Measurements from ENCODE around the gene CLTC. TPM values are rescaled to one million over a fixed set of nuclear protein-coding genes. Genes with fewer than 3 reads are reported as not detected.
A peak's percentile ranks its signal among the peaks of the same experiment; 100 is the strongest.

Gene CLTC
- total RNA-seq, 2 experiments from 2014 or later, result 81.5 to 89.9 TPM

- no peak overlapping the region for H3K4me3 ChIP-seq (ENCODE audit: low read length)
- peaks cover 97% of the 10 kb centered on the region for H3K36me3 ChIP-seq (ENCODE audit: insufficient read depth, low read length)
- peak overlapping the region; percentile 41 for H3K27ac Mint-ChIP-seq
- no peaks in the 10 kb centered on the region for H3K27me3 Mint-ChIP-seq
- H3K4me3 Mint-ChIP-seq, result no peak overlapping the region
- TF ChIP-seq, protein P1, sequence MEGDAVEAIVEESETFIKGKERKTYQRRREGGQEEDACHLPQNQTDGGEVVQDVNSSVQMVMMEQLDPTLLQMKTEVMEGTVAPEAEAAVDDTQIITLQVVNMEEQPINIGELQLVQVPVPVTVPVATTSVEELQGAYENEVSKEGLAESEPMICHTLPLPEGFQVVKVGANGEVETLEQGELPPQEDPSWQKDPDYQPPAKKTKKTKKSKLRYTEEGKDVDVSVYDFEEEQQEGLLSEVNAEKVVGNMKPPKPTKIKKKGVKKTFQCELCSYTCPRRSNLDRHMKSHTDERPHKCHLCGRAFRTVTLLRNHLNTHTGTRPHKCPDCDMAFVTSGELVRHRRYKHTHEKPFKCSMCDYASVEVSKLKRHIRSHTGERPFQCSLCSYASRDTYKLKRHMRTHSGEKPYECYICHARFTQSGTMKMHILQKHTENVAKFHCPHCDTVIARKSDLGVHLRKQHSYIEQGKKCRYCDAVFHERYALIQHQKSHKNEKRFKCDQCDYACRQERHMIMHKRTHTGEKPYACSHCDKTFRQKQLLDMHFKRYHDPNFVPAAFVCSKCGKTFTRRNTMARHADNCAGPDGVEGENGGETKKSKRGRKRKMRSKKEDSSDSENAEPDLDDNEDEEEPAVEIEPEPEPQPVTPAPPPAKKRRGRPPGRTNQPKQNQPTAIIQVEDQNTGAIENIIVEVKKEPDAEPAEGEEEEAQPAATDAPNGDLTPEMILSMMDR (IDR thresholded peaks at IDR 0.05), result no peak
- H3K27me3 ChIP-seq (ENCODE audit: control insufficient read depth in 1 of 2, insufficient read depth in 2 of 2, low read length in 2 of 2), result no peaks in the 10 kb centered on the region
- no peak overlapping the region for H3K27ac ChIP-seq (ENCODE audit: low read depth in 1 of 2, low read length in 2 of 2)
- ATAC-seq (ENCODE audit: poor library complexity) (no peak), DNase-seq (no peak)
- ChIA-PET CTCF (interaction anchor here (1.0 kb wide), 1 partner anchor 237 kb away, joined by 3 read pairs; no protein-coding TSS in a partner anchor), POLR2A (interaction anchor here (1.7 kb wide), 1 partner anchor 57 kb away, joined by 6 read pairs; the partner anchor contains the start of gene CLTC)
- H3K36me3 Mint-ChIP-seq (ENCODE audit: low read depth), result peaks cover 90% of the 10 kb centered on the region
- intact Hi-C loops (cut with DNase I, micrococcal nuclease), result no loop called here
- no peaks in the 10 kb centered on the region for H3K9me3 ChIP-seq (ENCODE audit: control insufficient read depth in 1 of 2, insufficient read depth in 1 of 2, low read length in 2 of 2)
- no peaks in the 10 kb centered on the region for H3K4me1 ChIP-seq (ENCODE audit: insufficient read depth, low read length)
- H3K9me3 Mint-ChIP-seq, result no peaks in the 10 kb centered on the region
- no peaks in the 10 kb centered on the region for H3K4me1 Mint-ChIP-seq (ENCODE audit: low read depth)
These were observed 57.0 kb downstream of the CLTC start for GRCh38 chr17:59676716-59677115.

GRCh38 chr17:59678918-59679317 lies 59.2 kb downstream of the CLTC start:
- Histone ChIP-seq H3K27me3 (ENCODE audit: control insufficient read depth in 1 of 2, insufficient read depth in 2 of 2, low read length in 2 of 2) (no peaks in the 10 kb centered on the region), H3K27ac (ENCODE audit: low read depth in 1 of 2, low read length in 2 of 2) (no peak overlapping the region), H3K4me1 (ENCODE audit: insufficient read depth, low read length) (no peaks in the 10 kb centered on the region), H3K4me3 (ENCODE audit: low read length) (no peak overlapping the region), H3K9me3 (ENCODE audit: control insufficient read depth in 1 of 2, insufficient read depth in 1 of 2, low read length in 2 of 2) (no peaks in the 10 kb centered on the region), H3K36me3 (ENCODE audit: insufficient read depth, low read length) (peaks cover 100% of the 10 kb centered on the region)
- ChIA-PET CTCF (no interaction called here), POLR2A (interaction anchor here (0.6 kb wide), 1 partner anchor 9 kb away, joined by 3 read pairs; no protein-coding TSS in a partner anchor)
- H3K4me1 Mint-ChIP-seq (ENCODE audit: low read depth), result no peaks in the 10 kb centered on the region
- H3K27me3 Mint-ChIP-seq, result no peaks in the 10 kb centered on the region
- no peak overlapping the region for H3K27ac Mint-ChIP-seq
- intact Hi-C loops (cut with DNase I, micrococcal nuclease), result no loop called here
- TF ChIP-seq, protein P1 (IDR thresholded peaks at IDR 0.05), result no peak
- H3K4me3 Mint-ChIP-seq, result no peak overlapping the region
- H3K9me3 Mint-ChIP-seq, result no peaks in the 10 kb centered on the region
- DNase-seq, result no peak
- peaks cover 97% of the 10 kb centered on the region for H3K36me3 Mint-ChIP-seq (ENCODE audit: low read depth)
- ATAC-seq (ENCODE audit: poor library complexity), result no peak

DNA sequence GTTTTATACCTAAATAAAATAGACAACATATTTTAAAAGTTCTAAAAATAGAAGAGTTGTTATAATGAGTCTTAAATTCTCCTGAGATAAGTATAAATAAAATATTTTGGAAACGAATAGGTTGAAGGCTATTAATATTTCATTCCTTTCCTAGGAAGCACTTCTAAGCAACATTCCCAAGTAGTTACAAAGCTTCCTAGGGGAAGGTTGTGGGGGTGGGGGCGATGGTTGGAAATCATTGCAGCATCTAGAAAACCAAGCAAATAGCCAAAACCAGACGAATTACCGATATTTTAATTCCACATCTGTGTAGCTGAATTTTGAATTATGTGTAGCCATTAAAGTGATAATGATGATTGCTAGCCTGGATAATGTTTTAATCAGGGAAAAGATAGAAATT lies 60.6 kb downstream of the CLTC start:
- no peak for DNase-seq
- CTCF ChIA-PET, result no interaction called here
- no peak overlapping the region for H3K27ac Mint-ChIP-seq

More for the DNA sequence above, 60.6 kb downstream of the CLTC start:
- Mint-ChIP-seq H3K9me3 (no peaks in the 10 kb centered on the region), H3K27me3 (no peaks in the 10 kb centered on the region), H3K4me1 (ENCODE audit: low read depth) (no peaks in the 10 kb centered on the region), H3K36me3 (ENCODE audit: low read depth) (peaks cover 95% of the 10 kb centered on the region), H3K4me3 (no peak overlapping the region)
- H3K4me1 ChIP-seq (ENCODE audit: insufficient read depth, low read length), result no peaks in the 10 kb centered on the region
- no peaks in the 10 kb centered on the region for H3K27me3 ChIP-seq (ENCODE audit: control insufficient read depth in 1 of 2, insufficient read depth in 2 of 2, low read length in 2 of 2)
- TF ChIP-seq, protein P1 (IDR thresholded peaks at IDR 0.05), result no peak
- H3K9me3 ChIP-seq (ENCODE audit: control insufficient read depth in 1 of 2, insufficient read depth in 1 of 2, low read length in 2 of 2), result no peaks in the 10 kb centered on the region
- H3K36me3 ChIP-seq (ENCODE audit: insufficient read depth, low read length), result peaks cover 100% of the 10 kb centered on the region
- ATAC-seq (ENCODE audit: poor library complexity), result no peak
- intact Hi-C loops (cut with DNase I, micrococcal nuclease), result no loop called here
- POLR2A ChIA-PET, result no interaction called here
- no peak overlapping the region for H3K4me3 ChIP-seq (ENCODE audit: low read length)
- H3K27ac ChIP-seq (ENCODE audit: low read depth in 1 of 2, low read length in 2 of 2), result no peak overlapping the region
